Muscle layer of colon (tissue), 2 donors: ENCODE data around the gene PCAT7.
"Not testable (repeated sequence)": the region's sequence is repeated elsewhere in the genome, so short reads cannot be mapped to it uniquely, and the experiment has no call there.

Experiments used
- H3K27ac ChIP-seq: one replicate; pipeline ENCODE4 v1.7.0; 2013; ENCODE audit warnings: low read depth, mild to moderate bottlenecking, low read length, moderate library complexity
- H3K27me3 ChIP-seq, 2 donors: one replicate each; pipeline ENCODE4 v1.7.0; 2013; ENCODE audit warnings: low read length in 2 of 2, mild to moderate bottlenecking in 2 of 2; ENCODE audit not compliant: insufficient read depth in 2 of 2, control insufficient read depth in 1 of 2
- H3K36me3 ChIP-seq: one replicate; pipeline ENCODE4 v1.7.0; 2013; ENCODE audit warnings: mild to moderate bottlenecking, low read length; ENCODE audit not compliant: insufficient read depth
- H3K4me1 ChIP-seq: one replicate; pipeline ENCODE4 v1.7.0; 2013; ENCODE audit warnings: mild to moderate bottlenecking, low read length; ENCODE audit not compliant: insufficient read depth
- H3K4me3 ChIP-seq, 2 donors: one replicate each; pipeline ENCODE4 v1.7.0; 2013; ENCODE audit warnings: low read length in 2 of 2, low read depth in 1 of 2, mild to moderate bottlenecking in 1 of 2, moderate library complexity in 1 of 2
- H3K9ac ChIP-seq: one replicate; pipeline ENCODE4 v1.7.0; 2013; ENCODE audit warnings: low read length
- H3K9me3 ChIP-seq: one replicate; pipeline ENCODE4 v1.7.0; 2013; ENCODE audit warnings: mild to moderate bottlenecking, low read length
- donor health status: abdominal sarcoma.
- donor health status: Adenocarcinoma of cecum.

The PCAT7 gene

DNA sequence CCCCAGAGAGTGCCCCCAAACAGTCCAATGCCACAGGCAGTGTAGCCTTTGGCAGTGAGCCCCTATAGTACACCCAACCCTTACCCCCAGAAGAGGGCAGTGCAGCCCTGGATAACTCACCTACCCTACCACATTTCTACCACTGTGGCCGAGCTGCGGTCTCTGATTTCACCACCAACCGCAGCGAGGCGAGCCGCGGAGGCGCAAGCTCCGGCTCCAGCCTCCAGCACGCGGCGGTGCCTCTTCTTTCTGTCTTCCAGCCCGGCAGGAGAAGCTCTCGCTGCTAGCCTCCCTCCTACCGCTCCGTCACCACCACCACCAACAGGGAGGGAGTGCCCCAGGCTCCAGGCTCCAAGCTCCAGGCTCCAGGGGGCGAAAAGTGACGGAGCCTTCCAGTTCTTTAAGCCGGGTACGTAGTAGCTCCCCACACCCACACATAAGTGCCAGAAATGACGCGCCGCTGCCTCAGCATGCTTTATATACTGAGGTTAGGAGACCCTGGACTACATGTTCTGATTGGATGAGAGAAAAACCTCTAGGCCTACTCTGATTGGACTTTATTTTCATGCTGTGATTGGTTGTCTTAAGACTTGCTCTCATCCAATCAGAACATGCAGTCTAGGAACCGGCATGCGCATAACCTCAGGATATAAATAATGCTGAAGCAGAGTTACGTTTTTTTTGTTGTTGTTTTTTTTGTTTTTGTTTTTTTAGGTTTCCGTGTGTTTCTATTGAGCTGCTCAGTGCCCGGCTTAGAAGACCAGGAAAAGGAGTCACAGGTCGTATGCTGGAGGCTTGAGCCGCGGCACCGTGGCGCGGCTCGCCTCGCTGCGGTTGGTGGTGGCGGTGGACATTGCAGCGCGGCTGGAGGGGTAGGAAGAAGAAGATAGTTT lies at the start of gene PCAT7:
PCAT7 (plus strand) TSS at position 645 of the 893 bp plus-strand sequence.
- H3K4me3 ChIP-seq: no peak within 1 kb of the TSS
- H3K27ac ChIP-seq: no peak within 1 kb of the TSS
- H3K9ac ChIP-seq: no peak within 1 kb of the TSS

GRCh38 chr9:94506370-94506769 lies 48.5 kb upstream of the PCAT7 start:
- not testable (repeated sequence) for H3K4me1 ChIP-seq, H3K36me3 ChIP-seq

More for the DNA sequence above, at the start of gene PCAT7:
- Histone ChIP-seq H3K4me1 (no peaks in the 10 kb centered on the region), H3K36me3 (no peaks in the 10 kb centered on the region), H3K9me3 (no peaks in the 10 kb centered on the region), H3K27me3 (no peaks in the 10 kb centered on the region)

DNA sequence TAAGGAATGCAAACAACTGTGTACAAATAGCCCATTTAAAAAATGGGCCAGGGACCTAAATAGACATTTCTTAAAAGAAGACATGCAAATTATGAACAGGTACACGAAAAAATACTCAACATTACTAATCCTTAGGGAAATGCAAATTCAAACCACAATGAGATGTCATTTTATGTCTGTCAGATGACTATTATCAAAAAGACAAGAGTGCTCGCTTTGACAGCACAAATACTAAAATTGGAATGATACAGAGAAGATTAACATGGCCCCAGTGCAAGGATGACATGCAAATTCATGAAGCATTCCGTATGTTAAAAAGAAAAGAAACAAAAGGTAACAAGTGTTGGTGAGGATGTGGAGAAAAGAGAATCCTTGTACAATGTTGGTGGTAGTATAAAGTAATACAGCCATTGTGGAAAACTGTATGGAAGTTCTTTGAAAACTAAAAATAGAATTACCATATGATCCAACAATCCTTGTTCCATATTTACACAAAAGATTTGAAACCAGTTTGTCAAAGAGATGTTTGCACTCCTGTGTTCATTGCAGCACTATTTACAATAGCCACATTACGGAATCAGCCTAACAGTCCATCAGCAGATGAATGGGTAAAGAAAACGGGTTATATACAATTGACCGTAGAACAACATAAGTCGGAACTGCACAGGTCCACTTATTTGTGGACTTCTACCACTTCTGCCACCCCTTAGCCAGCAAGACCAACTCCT lies 47.2 kb upstream of the PCAT7 start:
- no peak overlapping the region for H3K9ac ChIP-seq
- H3K9me3 ChIP-seq: no peaks in the 10 kb centered on the region
- H3K36me3 ChIP-seq: no peaks in the 10 kb centered on the region
- no peak overlapping the region for H3K27ac ChIP-seq
- H3K27me3 ChIP-seq: no peaks in the 10 kb centered on the region
- no peaks in the 10 kb centered on the region for H3K4me1 ChIP-seq
- H3K4me3 ChIP-seq: no peak overlapping the region

More at GRCh38 chr9:94506370-94506769, 48.5 kb upstream of the PCAT7 start:
- not testable (repeated sequence) for H3K9me3 ChIP-seq, H3K27me3 ChIP-seq, H3K9ac ChIP-seq, H3K27ac ChIP-seq, H3K4me3 ChIP-seq

DNA sequence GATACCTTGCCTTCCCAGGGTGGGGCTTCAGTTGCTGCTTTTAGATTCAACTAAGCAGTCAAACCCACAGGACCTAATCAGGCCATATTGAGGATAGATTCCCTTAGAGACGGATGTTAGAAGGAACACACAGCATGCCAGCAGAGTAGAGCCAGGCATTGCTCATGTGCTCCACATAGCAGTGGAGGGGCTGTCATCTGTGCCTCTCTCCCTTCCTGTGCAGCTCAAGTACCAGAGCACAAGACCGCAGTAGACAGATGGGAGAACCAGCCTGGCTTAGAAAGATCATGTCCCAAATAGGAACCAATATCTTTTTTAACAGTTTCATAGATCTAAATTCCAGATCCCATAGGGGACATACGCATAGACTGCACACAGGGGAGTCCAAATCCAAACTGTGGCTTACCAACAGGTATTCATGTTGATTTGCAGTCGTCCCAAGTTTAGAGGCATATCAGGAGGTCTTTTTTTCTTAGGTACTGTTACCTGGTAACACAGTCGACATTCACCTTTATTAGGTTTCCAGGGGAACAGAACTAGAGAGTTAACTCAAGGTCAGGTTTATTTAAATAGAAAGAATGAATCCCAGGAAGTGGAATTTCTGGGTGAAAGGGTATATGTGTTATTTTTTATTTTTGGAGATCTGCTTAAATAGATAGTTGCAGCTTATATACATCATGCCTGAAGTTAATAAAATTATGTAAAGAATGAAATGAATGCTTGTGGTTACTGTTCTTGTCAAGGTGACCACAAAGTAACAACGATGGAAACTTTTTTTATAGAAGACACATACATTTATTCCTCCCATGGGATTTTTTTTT lies 43.5 kb upstream of the PCAT7 start:
- no peaks in the 10 kb centered on the region for H3K27me3 ChIP-seq
- H3K36me3 ChIP-seq: no peaks in the 10 kb centered on the region
- no peak overlapping the region for H3K4me3 ChIP-seq
- H3K9ac ChIP-seq: no peak overlapping the region
- no peak overlapping the region for H3K27ac ChIP-seq
- H3K4me1 ChIP-seq: no peaks in the 10 kb centered on the region
- no peaks in the 10 kb centered on the region for H3K9me3 ChIP-seq

GRCh38 chr9:94511955-94512265 lies 43.0 kb upstream of the PCAT7 start:
- Histone ChIP-seq H3K9ac (no peak overlapping the region), H3K4me1 (no peaks in the 10 kb centered on the region)

GRCh38 chr9:94514722-94515121 lies 40.2 kb upstream of the PCAT7 start:
- no peak overlapping the region for H3K4me3 ChIP-seq
- no peaks in the 10 kb centered on the region for H3K27me3 ChIP-seq
- no peak overlapping the region for H3K27ac ChIP-seq
- H3K9me3 ChIP-seq: no peaks in the 10 kb centered on the region
- no peaks in the 10 kb centered on the region for H3K4me1 ChIP-seq
- H3K36me3 ChIP-seq: no peaks in the 10 kb centered on the region
- H3K9ac ChIP-seq: no peak overlapping the region

More at GRCh38 chr9:94511955-94512265, 43.0 kb upstream of the PCAT7 start:
- H3K9me3 ChIP-seq: no peaks in the 10 kb centered on the region
- H3K36me3 ChIP-seq: no peaks in the 10 kb centered on the region
- no peak overlapping the region for H3K27ac ChIP-seq
- no peak overlapping the region for H3K4me3 ChIP-seq
- no peaks in the 10 kb centered on the region for H3K27me3 ChIP-seq

DNA sequence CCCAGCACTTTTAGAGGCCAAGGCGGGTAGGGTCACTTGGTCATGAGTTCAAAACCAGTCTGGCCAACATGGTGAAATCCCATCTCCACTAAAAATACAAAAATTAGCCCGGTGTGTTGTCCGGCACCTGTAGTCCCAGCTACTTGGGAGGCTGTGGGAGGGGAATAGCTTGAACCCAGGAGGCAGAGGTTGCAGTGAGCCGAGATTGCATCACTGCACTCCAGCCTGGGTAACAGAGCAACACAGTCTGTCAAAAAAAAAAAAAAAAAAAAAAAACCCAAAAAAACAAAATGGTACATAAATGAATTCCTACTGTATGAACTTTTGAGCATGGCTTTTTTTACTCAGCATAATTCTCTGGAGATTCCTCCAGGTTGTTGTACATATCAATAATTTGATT lies 37.6 kb upstream of the PCAT7 start:
- Histone ChIP-seq H3K4me3 (no peak overlapping the region), H3K27me3 (no peaks in the 10 kb centered on the region), H3K27ac (no peak overlapping the region), H3K36me3 (no peaks in the 10 kb centered on the region), H3K4me1 (no peaks in the 10 kb centered on the region), H3K9ac (no peak overlapping the region), H3K9me3 (no peaks in the 10 kb centered on the region)

GRCh38 chr9:94525396-94526035 lies 29.4 kb upstream of the PCAT7 start:
- Histone ChIP-seq H3K4me3 (no peak overlapping the region), H3K36me3 (no peaks in the 10 kb centered on the region), H3K27ac (no peak overlapping the region), H3K9me3 (no peaks in the 10 kb centered on the region), H3K9ac (no peak overlapping the region), H3K27me3 (no peaks in the 10 kb centered on the region), H3K4me1 (no peaks in the 10 kb centered on the region)

DNA sequence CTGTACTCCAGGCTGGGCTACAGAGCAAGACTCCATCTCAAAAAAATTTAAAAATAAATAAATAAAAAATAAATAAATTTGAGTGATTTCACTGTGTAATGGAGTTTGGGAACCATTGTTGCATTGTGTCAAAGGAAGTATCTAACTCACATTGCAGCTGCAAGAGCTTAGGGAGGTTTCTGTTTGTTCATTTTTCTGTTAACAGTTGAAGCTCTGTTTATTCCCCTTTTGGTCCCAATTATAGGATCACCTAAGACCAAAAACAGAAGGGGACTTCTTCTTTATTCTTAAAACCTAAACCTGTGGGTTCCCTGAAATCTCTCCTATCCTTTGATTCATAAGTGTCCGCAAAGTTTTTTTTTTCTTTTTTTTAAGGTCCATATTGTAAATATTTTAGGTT lies 28.6 kb upstream of the PCAT7 start:
- Histone ChIP-seq H3K9ac (no peak overlapping the region), H3K4me3 (no peak overlapping the region), H3K9me3 (no peaks in the 10 kb centered on the region), H3K4me1 (no peaks in the 10 kb centered on the region), H3K27ac (no peak overlapping the region), H3K36me3 (no peaks in the 10 kb centered on the region), H3K27me3 (no peaks in the 10 kb centered on the region)

GRCh38 chr9:94526951-94527350 lies 27.9 kb upstream of the PCAT7 start:
- H3K4me1 ChIP-seq: no peaks in the 10 kb centered on the region
- no peaks in the 10 kb centered on the region for H3K36me3 ChIP-seq
- H3K9ac ChIP-seq: no peak overlapping the region
- no peaks in the 10 kb centered on the region for H3K27me3 ChIP-seq
- H3K9me3 ChIP-seq: no peaks in the 10 kb centered on the region
- no peak overlapping the region for H3K27ac ChIP-seq
- no peak overlapping the region for H3K4me3 ChIP-seq

- Histone ChIP-seq H3K4me1 (no peaks in the 10 kb centered on the region), H3K36me3 (no peaks in the 10 kb centered on the region), H3K27ac (no peak overlapping the region), H3K9me3 (no peaks in the 10 kb centered on the region), H3K4me3 (no peak overlapping the region), H3K9ac (no peak overlapping the region), H3K27me3 (no peaks in the 10 kb centered on the region)
Observed at GRCh38 chr9:94528886-94529285, 26.0 kb upstream of the PCAT7 start.
